GM19239 (cell line): ENCODE data around the gene ADAMTSL1.

ENCODE experiments used
- DNase-seq: peaks from one replicate; pipeline ENCODE4 v3.0.0; 2011; ENCODE audit warnings: low spot score; ENCODE audit not compliant: insufficient read length
- FAIRE-seq: peaks from 2 replicates; lab custom pipeline; 2011; peaks lifted over from hg19 to GRCh38; lab: Jason Lieb, UNC

The ADAMTSL1 gene

DNA sequence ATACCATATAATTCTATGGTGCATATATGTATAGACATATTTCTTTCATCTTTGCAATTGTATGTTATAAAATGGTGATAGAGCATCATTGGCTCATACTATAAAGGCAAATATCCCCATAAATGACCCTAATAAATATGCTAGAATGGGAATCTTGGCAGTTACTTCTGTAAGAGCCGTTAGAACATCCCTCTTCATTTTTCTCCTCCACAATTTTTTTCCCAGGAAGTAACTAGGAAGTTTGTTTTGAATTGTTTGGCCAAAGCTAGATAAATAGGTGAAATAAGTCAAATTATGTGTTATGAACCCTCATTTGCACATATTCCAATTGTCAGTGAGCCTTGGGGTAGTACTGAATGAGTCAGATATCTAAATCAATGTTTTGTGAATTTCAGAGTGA, 209.9 kb downstream of the ADAMTSL1 start:
- FAIRE-seq (no peak), DNase-seq (no peak)

- DNase-seq (no peak), FAIRE-seq (no peak)
These were observed 210.8 kb downstream of the ADAMTSL1 start for GRCh38 chr9:18684593-18685317.

DNA sequence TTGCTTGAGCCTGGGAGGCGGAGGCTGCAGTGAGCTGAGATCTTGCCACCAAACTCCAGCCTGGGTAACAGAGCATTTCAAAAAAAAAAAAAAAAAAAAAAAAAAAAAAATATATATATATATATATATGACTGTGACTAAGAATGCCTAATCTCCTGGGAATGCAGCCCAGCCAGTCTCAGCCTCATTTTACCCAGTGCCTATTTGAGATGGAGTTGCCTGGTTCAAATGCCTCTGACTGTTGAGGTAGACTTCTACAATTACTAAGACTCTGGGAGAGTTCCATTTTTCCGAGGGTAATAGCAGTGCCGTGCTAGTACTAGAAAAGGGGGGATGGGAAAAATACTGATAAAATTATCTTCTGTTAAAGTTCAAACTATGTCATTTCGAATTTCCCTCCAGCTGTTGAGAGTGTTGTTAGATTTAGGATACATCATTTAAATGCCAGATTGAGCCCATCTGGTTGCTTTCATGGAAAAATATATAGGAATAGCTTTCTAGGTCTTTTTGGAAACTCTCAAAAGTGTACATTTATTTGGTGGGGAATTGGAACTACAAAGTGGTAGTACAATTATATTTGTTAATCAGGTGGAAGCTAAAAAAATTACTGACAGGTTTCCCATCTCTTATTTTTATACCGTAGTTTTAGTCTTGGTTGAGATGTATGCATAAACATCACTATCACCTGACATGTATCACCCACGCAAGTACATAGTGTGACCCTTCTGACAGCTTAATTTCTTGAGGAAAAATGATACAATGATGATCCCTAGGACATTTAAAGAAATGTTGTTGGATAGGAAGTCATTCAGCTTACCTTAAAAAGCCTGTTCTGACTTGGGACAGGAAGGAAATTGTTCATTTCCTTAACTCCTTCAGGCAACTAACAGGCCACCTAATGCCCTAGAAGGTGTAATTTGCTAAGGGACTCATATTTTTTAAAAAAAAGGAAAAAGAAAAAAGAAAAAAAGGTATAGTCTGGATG, 214.9 kb downstream of the ADAMTSL1 start:
- DNase-seq, result no peak
- FAIRE-seq, result no peak

DNA sequence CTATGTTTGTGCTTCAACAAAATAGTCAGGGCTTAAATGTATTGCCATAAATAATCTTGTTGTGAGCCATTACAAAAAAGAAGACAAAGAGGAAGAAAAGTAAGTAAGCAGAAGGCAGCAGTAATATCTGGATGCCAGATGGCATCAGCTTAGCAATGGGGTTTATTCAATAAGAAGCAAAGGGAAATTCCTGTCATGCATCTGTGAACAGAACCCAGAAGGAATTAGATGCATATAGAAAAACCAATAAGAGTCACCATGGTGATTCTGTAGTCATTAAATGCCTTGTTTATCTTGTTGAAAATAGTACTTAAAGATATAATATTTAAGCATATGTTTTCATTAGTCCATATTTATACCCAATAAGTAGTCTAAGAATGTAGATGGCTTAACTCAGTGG, 216.0 kb downstream of the ADAMTSL1 start:
- DNase-seq (no peak), FAIRE-seq (no peak)

GRCh38 chr9:18692268-18692667, 218.3 kb downstream of the ADAMTSL1 start:
- DNase-seq (no peak), FAIRE-seq (no peak)

- FAIRE-seq (no peak), DNase-seq (no peak)
These were observed 219.0 kb downstream of the ADAMTSL1 start for GRCh38 chr9:18692962-18693361.

DNA sequence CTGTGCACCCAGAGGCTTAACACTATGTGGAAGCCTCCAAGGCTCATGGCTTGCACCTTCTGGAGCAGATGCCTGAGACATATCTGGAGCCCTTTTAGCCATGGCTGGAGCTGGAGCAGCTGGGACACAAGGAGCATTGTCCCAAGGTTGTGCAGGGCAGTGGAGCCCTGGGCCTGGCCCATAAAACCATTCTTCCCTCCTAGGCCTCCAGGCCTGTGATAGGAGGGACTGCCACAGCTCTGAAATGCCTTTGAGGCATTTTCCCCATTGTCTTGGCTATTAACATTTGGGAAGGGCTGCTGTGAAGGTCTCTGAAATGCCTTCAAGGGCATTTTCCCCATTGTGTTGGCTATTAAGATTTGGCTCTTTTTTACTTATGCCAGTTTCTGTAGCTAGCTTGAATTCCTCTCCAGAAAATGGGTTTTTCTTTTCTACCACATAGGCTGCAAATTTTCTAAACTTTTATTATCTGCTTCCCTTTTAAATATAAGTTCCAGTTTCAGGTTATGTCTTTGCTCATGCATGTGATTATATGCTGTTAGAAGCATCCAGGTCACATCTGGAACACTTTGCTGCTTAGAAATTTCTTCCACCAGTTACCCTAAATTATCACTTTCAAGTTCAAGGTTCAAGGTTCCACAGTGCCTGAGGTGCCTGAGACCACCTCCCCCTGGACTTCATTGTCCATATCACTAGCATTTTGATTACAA, 221.2 kb downstream of the ADAMTSL1 start:
- FAIRE-seq (no peak), DNase-seq (no peak)

GRCh38 chr9:18698992-18699391, 225.0 kb downstream of the ADAMTSL1 start:
- no peak for DNase-seq
- FAIRE-seq, result no peak

GRCh38 chr9:18699764-18700163, 225.8 kb downstream of the ADAMTSL1 start:
- FAIRE-seq, result no peak
- no peak for DNase-seq

- no peak for DNase-seq
- no peak for FAIRE-seq
These were observed 226.8 kb downstream of the ADAMTSL1 start for GRCh38 chr9:18700714-18701113.

GRCh38 chr9:18703151-18703900, 229.4 kb downstream of the ADAMTSL1 start:
- no peak for DNase-seq
- FAIRE-seq, result no peak

GRCh38 chr9:18703901-18704379, 230.0 kb downstream of the ADAMTSL1 start:
- DNase-seq, result no peak
- no peak for FAIRE-seq

DNA sequence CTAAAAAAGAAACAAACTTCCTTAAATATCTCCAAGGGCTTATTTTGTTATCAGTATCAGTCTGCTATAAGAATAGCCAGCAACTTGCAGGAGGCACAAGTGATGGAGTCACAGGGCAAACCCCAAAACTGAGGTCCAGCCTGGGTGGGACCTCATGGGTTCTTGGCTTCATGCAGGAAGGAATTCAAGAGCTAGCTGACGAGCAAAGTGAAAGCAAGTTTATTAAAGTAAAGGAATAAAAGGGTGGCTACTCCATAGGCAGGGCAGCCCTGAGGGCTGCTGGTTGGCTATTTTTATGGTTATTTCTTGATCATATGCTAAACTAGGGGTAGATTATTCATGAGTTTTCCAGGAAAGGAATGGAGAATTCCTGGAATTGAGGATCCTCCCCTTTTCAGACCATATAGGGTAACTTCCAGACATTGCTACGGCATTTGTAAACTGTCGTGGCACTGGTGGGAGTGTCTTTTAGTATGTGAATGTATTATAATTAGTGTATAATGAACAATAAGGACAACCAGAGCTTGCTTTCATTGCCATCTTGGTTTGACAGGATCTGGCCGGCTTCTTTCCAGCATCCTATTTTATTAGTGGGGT, 231.9 kb downstream of the ADAMTSL1 start:
- no peak for FAIRE-seq

GRCh38 chr9:18706648-18707047, 232.7 kb downstream of the ADAMTSL1 start:
- no peak for DNase-seq
- no peak for FAIRE-seq

More for the DNA sequence above, 231.9 kb downstream of the ADAMTSL1 start:
- no peak for DNase-seq

GRCh38 chr9:18707061-18707461, 233.1 kb downstream of the ADAMTSL1 start:
- FAIRE-seq, result no peak
- no peak for DNase-seq

- FAIRE-seq (no peak), DNase-seq (no peak)
These were observed 233.7 kb downstream of the ADAMTSL1 start for GRCh38 chr9:18707489-18708205.

DNA sequence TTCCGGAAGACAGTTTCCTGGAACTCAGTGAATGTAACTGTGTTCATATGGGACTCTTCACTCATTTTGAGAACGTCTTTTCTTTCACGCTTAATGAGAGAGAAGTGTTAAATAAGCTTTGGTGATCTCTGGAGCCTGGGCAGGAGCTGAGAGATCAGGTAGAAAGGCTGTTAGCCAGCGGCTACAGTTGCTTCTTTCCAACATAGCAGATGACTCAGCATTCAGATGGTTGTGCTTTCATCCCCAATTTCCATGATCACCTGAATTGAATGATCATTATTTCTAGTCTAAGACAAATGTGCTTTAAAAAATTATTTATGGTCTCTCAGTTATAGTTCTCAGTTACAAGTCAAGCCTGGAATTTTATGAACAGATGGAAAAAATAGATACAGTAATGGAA, 234.5 kb downstream of the ADAMTSL1 start:
- no peak for DNase-seq
- FAIRE-seq, result no peak

DNA sequence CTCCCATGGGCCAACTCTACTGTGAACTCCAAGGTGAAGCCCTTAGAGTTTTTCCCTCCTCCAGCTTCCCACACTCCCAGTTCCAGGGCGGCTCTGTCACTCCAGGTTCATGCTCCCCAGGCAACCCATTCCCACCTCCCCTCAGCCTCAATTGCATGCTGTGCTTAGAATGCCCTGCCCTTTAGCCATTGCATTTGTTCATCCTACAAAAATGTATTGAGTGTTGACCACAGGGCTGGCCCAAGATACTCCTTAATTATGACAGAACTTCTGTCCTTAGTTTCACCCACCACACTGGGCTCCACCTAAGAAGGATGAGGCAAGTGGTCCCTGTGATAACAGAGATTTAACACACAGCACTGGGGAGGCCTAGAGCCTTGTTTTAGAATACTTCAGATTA, 236.1 kb downstream of the ADAMTSL1 start:
- no peak for DNase-seq
- FAIRE-seq, result no peak

DNA sequence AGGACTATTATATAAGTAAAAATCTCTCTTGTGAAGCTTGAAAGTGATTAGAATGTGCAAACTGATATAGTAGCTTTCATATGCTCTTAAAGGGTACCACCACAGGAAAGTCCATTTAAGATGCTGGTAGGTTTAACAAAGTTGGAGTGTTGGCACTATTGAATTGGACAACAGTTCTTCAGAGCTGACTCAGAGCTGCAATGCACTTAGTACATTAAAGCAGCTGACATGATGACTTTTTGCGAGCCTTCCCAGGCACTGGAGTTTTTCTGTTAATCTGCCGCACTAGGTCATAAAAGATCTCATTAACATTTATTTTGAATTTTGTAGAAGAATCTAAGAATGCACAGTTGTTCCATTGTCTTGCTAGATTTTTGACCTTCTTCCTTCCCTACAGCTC, 243.8 kb downstream of the ADAMTSL1 start:
- DNase-seq, result no peak
- no peak for FAIRE-seq
